Prostate gland (tissue), 2 donors: ENCODE data around the gene EPM2A. TPM values are rescaled to one million over a fixed set of nuclear protein-coding genes. Genes with fewer than 3 reads are reported as not detected.

ENCODE experiments used
- DNase-seq: peaks from one replicate; pipeline ENCODE4 v3.0.0-alpha.2; 2019; ENCODE audit warnings: low spot score
- H3K27ac ChIP-seq, 2 donors: fragments of 200-600 bp; sonication (generic); 2 replicates each; pipeline ENCODE4 v1.5.1; 2017 to 2019
- H3K27me3 ChIP-seq: fragments of 200-600 bp; sonication (generic); replicated peaks from 2 replicates; pipeline ENCODE4 v1.5.1; 2019; ENCODE audit not compliant: insufficient read depth
- H3K36me3 ChIP-seq, 2 donors: fragments of 200-600 bp; sonication (generic); 1 replicate in 1 of 2; 2 replicates in 1 of 2; pipeline versions ENCODE4 v1.5.1 to v1.8.1; 2017 to 2019
- H3K4me1 ChIP-seq: fragments of 200-600 bp; sonication (generic); replicated peaks from 2 replicates; pipeline ENCODE4 v1.5.1; 2019
- H3K4me3 ChIP-seq, 2 donors: fragments of 200-600 bp; sonication (generic); 2 replicates each; pipeline ENCODE4 v1.5.1; 2017 to 2019
- H3K9me3 ChIP-seq: fragments of 200-600 bp; sonication (generic); 2 replicates; pipeline ENCODE4 v1.5.1; 2017
- POLR2A ChIP-seq: fragments of 450-650 bp; IDR thresholded peaks from one replicate; pipeline ENCODE4 v1.6.1; 2016; ENCODE audit warnings: antibody characterized with exemption, mild to moderate bottlenecking
- POLR2AphosphoS5 ChIP-seq: sonication (generic); formaldehyde crosslinking; IDR thresholded peaks from one replicate; pipeline ENCODE4 v1.6.1; 2017; ENCODE audit warnings: antibody characterized with exemption
- WGBS: methylation state at CpG from one replicate; pipeline ENCODE4 v1.1.5; 2018; 5-methylcytosine and 5-hydroxymethylcytosine counted together
- intact Hi-C: fragments of 100-400 bp; cut with DNase I; formaldehyde crosslinking; loops from one replicate; pipeline ENCODE4 v1.14.2; 2022
- small RNA-seq, 2 donors: library from RNA; depleted of rRNA; stranded (forward); fragments of <200 nt; gene quantifications; one replicate each; pipeline ENCODE3, GENCODE V24; 2016
- total RNA-seq, 2 donors: library from RNA; depleted of rRNA; stranded (reverse); fragments of >200 nt; gene quantifications; one replicate each; pipeline ENCODE4 v1.1.0, GENCODE V29; 2016
- TF ChIP-seq, protein P1 (sequence below), 4 experiments: fragments of 200-600 bp in 2 of 4; fragments of 450-650 bp in 2 of 4; sonication (generic) in 2 of 4; IDR thresholded peaks; 1 replicate in 3 of 4; 2 replicates in 1 of 4; pipeline ENCODE4 v1.5.1; 2016 to 2019; ENCODE audit warnings: antibody characterized with exemption in 4 of 4, mild to moderate bottlenecking in 2 of 4, moderate library complexity in 2 of 4

EPM2A gene
- total RNA-seq, 2 donors from 2014 or later, result 7.2 to 18.6 TPM

- no peak overlapping the region for H3K4me3 ChIP-seq
- no peaks in the 10 kb centered on the region for H3K9me3 ChIP-seq
- 98% methylated on average over 2 of the region's 2 CpGs for WGBS
- no peaks in the 10 kb centered on the region for H3K27me3 ChIP-seq
- H3K4me1 ChIP-seq, result no peaks in the 10 kb centered on the region
- no peak overlapping the region for H3K27ac ChIP-seq
- no peak for DNase-seq
- H3K36me3 ChIP-seq, result no peaks in the 10 kb centered on the region
- intact Hi-C loops, result no loop called here
- TF ChIP-seq, protein P1, sequence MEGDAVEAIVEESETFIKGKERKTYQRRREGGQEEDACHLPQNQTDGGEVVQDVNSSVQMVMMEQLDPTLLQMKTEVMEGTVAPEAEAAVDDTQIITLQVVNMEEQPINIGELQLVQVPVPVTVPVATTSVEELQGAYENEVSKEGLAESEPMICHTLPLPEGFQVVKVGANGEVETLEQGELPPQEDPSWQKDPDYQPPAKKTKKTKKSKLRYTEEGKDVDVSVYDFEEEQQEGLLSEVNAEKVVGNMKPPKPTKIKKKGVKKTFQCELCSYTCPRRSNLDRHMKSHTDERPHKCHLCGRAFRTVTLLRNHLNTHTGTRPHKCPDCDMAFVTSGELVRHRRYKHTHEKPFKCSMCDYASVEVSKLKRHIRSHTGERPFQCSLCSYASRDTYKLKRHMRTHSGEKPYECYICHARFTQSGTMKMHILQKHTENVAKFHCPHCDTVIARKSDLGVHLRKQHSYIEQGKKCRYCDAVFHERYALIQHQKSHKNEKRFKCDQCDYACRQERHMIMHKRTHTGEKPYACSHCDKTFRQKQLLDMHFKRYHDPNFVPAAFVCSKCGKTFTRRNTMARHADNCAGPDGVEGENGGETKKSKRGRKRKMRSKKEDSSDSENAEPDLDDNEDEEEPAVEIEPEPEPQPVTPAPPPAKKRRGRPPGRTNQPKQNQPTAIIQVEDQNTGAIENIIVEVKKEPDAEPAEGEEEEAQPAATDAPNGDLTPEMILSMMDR (IDR thresholded peaks at IDR 0.05), result no peak
- TF ChIP-seq POLR2A (no peak), POLR2AphosphoS5 (no peak)
Measured at GRCh38 chr6:145601397-145601796, 133.9 kb downstream of the EPM2A start.

GRCh38 chr6:145600299-145600698, 135.0 kb downstream of the EPM2A start:
- DNase-seq, result no peak
- Histone ChIP-seq H3K27me3 (no peaks in the 10 kb centered on the region), H3K4me1 (no peaks in the 10 kb centered on the region), H3K36me3 (no peaks in the 10 kb centered on the region), H3K4me3 (no peak overlapping the region), H3K27ac (no peak overlapping the region), H3K9me3 (no peaks in the 10 kb centered on the region)
- WGBS, result 85% methylated on average over 2 of the region's 2 CpGs
- TF ChIP-seq POLR2AphosphoS5, result no peak
- TF ChIP-seq, protein P1 (IDR thresholded peaks at IDR 0.05), result no peak
- TF ChIP-seq POLR2A, result no peak
- intact Hi-C loops, result no loop called here

- DNase-seq, result no peak
- no peaks in the 10 kb centered on the region for H3K27me3 ChIP-seq
- no peak for TF ChIP-seq POLR2AphosphoS5
- no peak for TF ChIP-seq POLR2A
- TF ChIP-seq, protein P1 (IDR thresholded peaks at IDR 0.05), result no peak
- intact Hi-C loops, result no loop called here
- H3K9me3 ChIP-seq, result no peaks in the 10 kb centered on the region
- no peaks in the 10 kb centered on the region for H3K36me3 ChIP-seq
- H3K4me1 ChIP-seq, result no peaks in the 10 kb centered on the region
- 47% methylated on average over 1 of the region's 1 CpG for WGBS
- no peak overlapping the region for H3K4me3 ChIP-seq
- no peak overlapping the region for H3K27ac ChIP-seq
Measured at GRCh38 chr6:145588981-145589380, 146.3 kb downstream of the EPM2A start.

DNA sequence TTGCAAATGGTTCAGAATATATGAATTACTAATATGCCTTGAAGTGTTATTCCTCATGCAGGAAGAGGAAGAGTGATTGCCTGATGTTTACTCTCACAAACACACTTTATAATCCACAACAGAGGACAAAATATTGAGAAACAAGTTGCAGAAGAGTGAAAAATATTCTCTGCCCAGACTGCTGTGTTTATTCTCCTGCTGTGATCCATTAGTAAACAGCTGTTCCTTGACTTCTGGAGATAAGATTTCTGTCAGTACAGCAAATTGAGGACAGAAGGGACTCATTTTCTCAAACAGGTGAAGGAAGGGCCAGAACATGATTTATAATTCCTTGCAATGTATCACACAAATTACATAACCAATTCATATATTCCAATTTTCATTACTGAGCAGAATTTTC, 148.0 kb downstream of the EPM2A start:
- no peaks in the 10 kb centered on the region for H3K4me1 ChIP-seq
- intact Hi-C loops, result no loop called here
- H3K27ac ChIP-seq, result no peak overlapping the region
- H3K27me3 ChIP-seq, result no peaks in the 10 kb centered on the region
- no peak for DNase-seq
- no peaks in the 10 kb centered on the region for H3K9me3 ChIP-seq
- H3K36me3 ChIP-seq, result no peaks in the 10 kb centered on the region
- no peak overlapping the region for H3K4me3 ChIP-seq
- no peak for TF ChIP-seq POLR2A
- TF ChIP-seq POLR2AphosphoS5, result no peak
- TF ChIP-seq, protein P1 (IDR thresholded peaks at IDR 0.05), result no peak

- WGBS, result 68% methylated on average over 3 of the region's 3 CpGs
- DNase-seq, result no peak
- no peak overlapping the region for H3K4me3 ChIP-seq
- H3K27me3 ChIP-seq, result no peaks in the 10 kb centered on the region
- H3K4me1 ChIP-seq, result no peaks in the 10 kb centered on the region
- H3K27ac ChIP-seq, result no peak overlapping the region
- intact Hi-C loops, result no loop called here
- TF ChIP-seq, protein P1 (IDR thresholded peaks at IDR 0.05), result no peak
- TF ChIP-seq POLR2AphosphoS5 (no peak), POLR2A (no peak)
- no peaks in the 10 kb centered on the region for H3K36me3 ChIP-seq
- no peaks in the 10 kb centered on the region for H3K9me3 ChIP-seq
Measured at GRCh38 chr6:145583753-145584152, 151.6 kb downstream of the EPM2A start.

Small RNAs within 50 kb of the gene (small RNA-seq; reads per million reads assigned to genes)
- gene AL023806.2, result 0 reads per million in 2 donors

Other genes with a start within 250 kb of the EPM2A start
- gene FBXO30, start 79.3 kb upstream of the EPM2A start, total RNA-seq, result 1 to 10 TPM; 6.5 to 9.6 TPM
- gene SHPRH, start 228.8 kb upstream of the EPM2A start, total RNA-seq, result 10 to 100 TPM; 18.1 to 44.6 TPM